ENCODE results near the gene RPS19. TPM values are rescaled to one million over a fixed set of nuclear protein-coding genes. Genes with fewer than 3 reads are reported as not detected.

Gene RPS19
- total RNA-seq, 2 experiments from 2014 or later = 2,342 to 3,204 TPM

GRCh38 chr19:41877916-41878905 lies 18.2 kb downstream of the RPS19 start:
- DNase-seq (no peak), ATAC-seq (no peak)
- Mint-ChIP-seq H3K36me3 (ENCODE audit: low read depth) (peaks cover 2% of the 10 kb centered on the region), H3K27me3 (no peaks in the 10 kb centered on the region), H3K4me3 (peak overlapping the region; percentile 28), H3K27ac (peak overlapping the region; percentile 82), H3K9me3 (ENCODE audit: low read depth) (no peaks in the 10 kb centered on the region), H3K4me1 (peaks cover 63% of the 10 kb centered on the region)
- POLR2A ChIA-PET = no interaction called here
- CTCF ChIA-PET = interaction anchor here (0.6 to 1.5 kb wide), 3 partner anchors 7 to 15 kb away, joined by 3 to 5 read pairs (median 4); no protein-coding TSS in a partner anchor
- intact Hi-C loops (cut with DNase I, micrococcal nuclease) = no loop called here

DNA sequence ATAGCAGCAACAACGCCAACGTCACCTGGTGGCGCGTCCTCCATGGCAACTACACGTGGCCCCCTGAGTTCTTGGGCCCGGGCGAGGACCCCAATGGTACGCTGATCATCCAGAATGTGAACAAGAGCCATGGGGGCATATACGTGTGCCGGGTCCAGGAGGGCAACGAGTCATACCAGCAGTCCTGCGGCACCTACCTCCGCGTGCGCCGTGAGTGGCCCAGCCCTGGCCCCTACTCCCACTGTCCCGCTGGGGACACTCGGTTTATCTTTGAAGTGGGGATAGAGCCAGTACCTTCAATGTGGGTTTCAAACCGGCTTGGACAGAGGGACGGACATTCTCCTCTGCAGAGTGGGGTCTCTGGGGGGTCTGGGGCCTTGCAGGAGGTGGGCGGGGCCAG lies 19.0 kb downstream of the RPS19 start:
- peaks cover 59% of the 10 kb centered on the region for H3K4me1 Mint-ChIP-seq
- intact Hi-C loops (cut with DNase I, micrococcal nuclease) = no loop called here
- H3K27ac Mint-ChIP-seq = no peak overlapping the region
- H3K9me3 Mint-ChIP-seq (ENCODE audit: low read depth) = no peaks in the 10 kb centered on the region
- ATAC-seq (no peak), DNase-seq (no peak)
- H3K4me3 Mint-ChIP-seq = no peak overlapping the region
- no peaks in the 10 kb centered on the region for H3K27me3 Mint-ChIP-seq
- H3K36me3 Mint-ChIP-seq (ENCODE audit: low read depth) = peaks cover 5% of the 10 kb centered on the region
- POLR2A ChIA-PET = no interaction called here
- CTCF ChIA-PET = no interaction called here

DNA sequence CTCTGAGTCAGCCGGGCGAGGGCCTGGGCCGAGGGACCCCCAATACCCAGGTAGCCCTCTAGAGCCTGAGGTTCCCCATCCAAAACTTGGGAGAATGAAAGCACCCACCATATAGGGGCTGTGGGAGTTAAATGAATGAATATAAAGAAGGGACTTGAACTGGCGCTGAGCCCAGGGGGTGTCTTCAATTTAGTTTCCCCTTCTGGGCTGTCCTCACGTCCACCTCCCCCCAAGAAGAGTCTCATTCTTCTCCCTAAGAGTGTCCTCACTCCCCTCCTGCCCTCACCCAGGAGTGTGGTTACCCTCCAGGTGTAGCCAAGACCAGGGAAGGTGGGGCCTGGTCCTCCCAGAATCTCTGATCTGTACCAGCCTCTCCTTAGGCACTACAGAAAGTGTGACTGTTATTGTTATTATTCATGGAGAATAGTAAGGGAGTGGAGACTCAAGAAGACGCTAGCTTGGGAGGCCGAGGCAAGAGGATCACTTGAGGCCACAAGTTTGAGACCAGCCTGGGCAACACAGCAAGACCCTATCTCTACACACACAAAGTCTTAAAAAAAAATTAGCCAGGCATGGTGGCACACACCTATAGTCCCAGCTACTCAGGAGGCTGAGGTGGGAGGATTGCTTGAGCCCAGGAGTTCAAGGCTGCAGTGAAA lies 19.7 kb downstream of the RPS19 start:
- no peak for DNase-seq
- Mint-ChIP-seq H3K9me3 (ENCODE audit: low read depth) (no peaks in the 10 kb centered on the region), H3K27me3 (no peaks in the 10 kb centered on the region), H3K27ac (peak overlapping the region; percentile 47), H3K36me3 (ENCODE audit: low read depth) (peaks cover 12% of the 10 kb centered on the region), H3K4me3 (no peak overlapping the region), H3K4me1 (peaks cover 56% of the 10 kb centered on the region)
- CTCF ChIA-PET = no interaction called here
- intact Hi-C loops (cut with DNase I, micrococcal nuclease) = loop anchor here in 1 of 2 experiments (5.0 to 10.0 kb wide), 3 partner anchors 335 to 527 kb away; partner anchors contain the start of genes DEDD2 and TGFB1
- ATAC-seq = no peak
- POLR2A ChIA-PET = interaction anchor here (0.6 to 1.6 kb wide), 2 partner anchors 66 to 126 kb away, joined by 3 to 4 read pairs; no protein-coding TSS in a partner anchor

DNA sequence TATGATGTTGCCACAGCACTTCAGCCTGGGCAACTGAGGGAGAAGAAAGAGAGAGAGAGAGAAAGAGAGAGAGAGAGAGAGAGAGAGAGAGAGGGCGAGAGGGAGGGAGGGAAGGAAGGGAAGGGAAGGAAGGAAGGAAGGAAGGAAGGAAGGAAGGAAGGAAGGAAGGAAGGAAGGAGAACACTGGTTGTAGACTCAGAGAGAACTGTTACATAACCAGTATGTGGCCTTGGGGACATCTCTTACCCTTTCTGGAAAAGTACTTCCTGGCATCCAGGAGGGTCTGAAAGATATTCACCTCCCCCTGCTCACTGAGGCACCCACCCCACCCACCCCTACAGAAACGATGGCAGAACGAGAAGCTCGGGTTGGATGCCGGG lies 20.3 kb downstream of the RPS19 start:
- ATAC-seq = no peak

DNA sequence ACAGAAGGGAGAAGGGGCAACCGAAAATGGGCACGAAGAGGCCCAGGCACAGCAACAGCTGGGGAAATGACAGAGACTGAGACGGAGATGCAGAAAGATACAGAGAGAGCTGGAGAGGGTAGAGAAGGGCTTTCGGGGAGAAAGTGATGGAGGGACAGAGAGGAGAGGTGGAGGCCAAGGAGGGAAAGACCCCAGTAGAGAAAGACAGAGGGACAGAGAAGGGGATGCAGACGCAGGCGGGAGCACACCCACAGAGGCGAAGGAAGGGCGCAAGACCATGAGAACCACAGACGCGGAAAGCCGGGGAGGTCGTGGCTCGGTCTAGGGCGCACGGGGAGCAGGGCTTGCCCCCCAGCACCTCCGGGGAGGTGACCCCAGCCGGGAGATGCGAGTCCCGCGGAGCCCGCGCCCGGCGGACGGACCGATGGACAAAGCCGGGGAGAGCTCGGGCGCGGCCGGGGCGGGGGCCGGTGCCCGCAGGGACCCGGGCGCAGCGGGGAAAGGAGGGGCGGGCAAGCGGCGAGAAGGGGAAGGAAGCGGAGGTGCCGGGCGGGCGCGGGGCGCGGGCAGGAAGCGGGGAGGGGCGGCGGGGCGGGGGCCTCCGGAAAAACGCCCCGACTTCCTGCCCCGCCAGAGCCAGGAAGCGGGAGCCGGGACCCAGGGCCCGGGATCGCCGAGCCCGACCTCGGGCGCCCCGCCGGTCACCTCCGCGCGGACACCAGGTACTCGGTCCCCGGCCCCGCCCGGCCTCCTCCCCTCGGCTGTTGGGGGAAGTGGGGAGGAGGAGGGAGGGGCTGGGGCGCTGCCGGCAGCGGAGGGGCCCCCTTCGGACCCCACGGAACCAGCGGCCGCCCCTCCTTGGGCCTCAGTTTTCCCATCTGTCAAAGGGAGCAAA lies 22.8 kb downstream of the RPS19 start, which contains the start of gene ARHGEF1:
Gene ARHGEF1 (plus strand): TSS at position 617 of the 895 bp plus-strand sequence. CDS start 4,899 bp downstream, outside the sequence.
- ChIA-PET CTCF (interaction anchor here (0.6 to 8.2 kb wide), 3 partner anchors 11 to 387 kb away, joined by 3 to 62 read pairs (median 3); no protein-coding TSS in a partner anchor), POLR2A (no interaction called here)
- Mint-ChIP-seq H3K4me3 (peak within 1 kb of the TSS; percentile 87), H3K27me3 (no peaks in the 10 kb centered on the region), H3K4me1 (peaks cover 52% of the 10 kb centered on the region), H3K27ac (peak within 1 kb of the TSS; percentile 96), H3K9me3 (ENCODE audit: low read depth) (no peaks in the 10 kb centered on the region), H3K36me3 (ENCODE audit: low read depth) (peaks cover 22% of the 10 kb centered on the region)
- no peak for ATAC-seq
- intact Hi-C loops (cut with DNase I, micrococcal nuclease) = loop anchor here in 1 of 2 experiments (5.0 to 10.0 kb wide), 3 partner anchors 332 to 531 kb away; partner anchors contain the start of genes DEDD2 and TGFB1
- DNase-seq = peak; percentile 73

More for the DNA sequence above, 20.3 kb downstream of the RPS19 start:
- Mint-ChIP-seq H3K27ac (peak overlapping the region; percentile 47), H3K27me3 (no peaks in the 10 kb centered on the region), H3K4me3 (no peak overlapping the region), H3K9me3 (ENCODE audit: low read depth) (no peaks in the 10 kb centered on the region), H3K4me1 (peaks cover 57% of the 10 kb centered on the region), H3K36me3 (ENCODE audit: low read depth) (peaks cover 16% of the 10 kb centered on the region)
- POLR2A ChIA-PET = interaction anchor here (0.6 to 1.6 kb wide), 2 partner anchors 65 to 127 kb away, joined by 3 to 4 read pairs; no protein-coding TSS in a partner anchor
- no peak for DNase-seq
- intact Hi-C loops (cut with DNase I, micrococcal nuclease) = loop anchor here in 1 of 2 experiments (5.0 to 10.0 kb wide), 3 partner anchors 334 to 528 kb away; partner anchors contain the start of genes DEDD2 and TGFB1
- CTCF ChIA-PET = no interaction called here

GRCh38 chr19:41883463-41883820 lies 23.4 kb downstream of the RPS19 start:
- ChIA-PET CTCF (interaction anchor here (1.1 to 8.2 kb wide), 3 partner anchors 11 to 64 kb away, joined by 3 to 62 read pairs (median 5); partner anchors contain the start of gene RPS19), POLR2A (interaction anchor here (1.1 to 1.6 kb wide), 2 partner anchors 10 to 23 kb away, joined by 3 to 5 read pairs; partner anchors contain the start of gene RPS19)
- Mint-ChIP-seq H3K4me1 (peaks cover 52% of the 10 kb centered on the region), H3K4me3 (peak overlapping the region; percentile 68), H3K9me3 (ENCODE audit: low read depth) (no peaks in the 10 kb centered on the region), H3K27me3 (no peaks in the 10 kb centered on the region), H3K27ac (peak overlapping the region; percentile 96), H3K36me3 (ENCODE audit: low read depth) (peaks cover 28% of the 10 kb centered on the region)
- ATAC-seq (no peak), DNase-seq (peak; percentile 32)
- intact Hi-C loops (cut with DNase I, micrococcal nuclease) = loop anchor here in 1 of 2 experiments (5.0 to 10.0 kb wide), 3 partner anchors 331 to 531 kb away; partner anchors contain the start of genes DEDD2 and TGFB1

- ATAC-seq = peak; percentile 75
- Mint-ChIP-seq H3K27ac (peak overlapping the region; percentile 96), H3K36me3 (ENCODE audit: low read depth) (peaks cover 33% of the 10 kb centered on the region), H3K9me3 (ENCODE audit: low read depth) (no peaks in the 10 kb centered on the region), H3K4me1 (peaks cover 54% of the 10 kb centered on the region), H3K27me3 (no peaks in the 10 kb centered on the region), H3K4me3 (peak overlapping the region; percentile 68)
- POLR2A ChIA-PET = interaction anchor here (0.7 to 1.8 kb wide), 6 partner anchors 11 to 75 kb away, joined by 3 to 6 read pairs (median 4); partner anchors contain the start of genes RABAC1 and RPS19
- peak; percentile 94 for DNase-seq
- intact Hi-C loops (cut with DNase I, micrococcal nuclease) = loop anchor here (1.0 to 10.0 kb wide), 6 partner anchors 9 to 532 kb away; partner anchors contain the start of genes DEDD2 (in 1 of the 2) and TGFB1 (in 1 of the 2)
- CTCF ChIA-PET = interaction anchor here (0.6 to 8.2 kb wide), 4 partner anchors 12 to 109 kb away, joined by 3 to 62 read pairs (median 4); partner anchors contain the start of gene RPS19
These were observed 24.0 kb downstream of the RPS19 start for GRCh38 chr19:41883821-41884733.

DNA sequence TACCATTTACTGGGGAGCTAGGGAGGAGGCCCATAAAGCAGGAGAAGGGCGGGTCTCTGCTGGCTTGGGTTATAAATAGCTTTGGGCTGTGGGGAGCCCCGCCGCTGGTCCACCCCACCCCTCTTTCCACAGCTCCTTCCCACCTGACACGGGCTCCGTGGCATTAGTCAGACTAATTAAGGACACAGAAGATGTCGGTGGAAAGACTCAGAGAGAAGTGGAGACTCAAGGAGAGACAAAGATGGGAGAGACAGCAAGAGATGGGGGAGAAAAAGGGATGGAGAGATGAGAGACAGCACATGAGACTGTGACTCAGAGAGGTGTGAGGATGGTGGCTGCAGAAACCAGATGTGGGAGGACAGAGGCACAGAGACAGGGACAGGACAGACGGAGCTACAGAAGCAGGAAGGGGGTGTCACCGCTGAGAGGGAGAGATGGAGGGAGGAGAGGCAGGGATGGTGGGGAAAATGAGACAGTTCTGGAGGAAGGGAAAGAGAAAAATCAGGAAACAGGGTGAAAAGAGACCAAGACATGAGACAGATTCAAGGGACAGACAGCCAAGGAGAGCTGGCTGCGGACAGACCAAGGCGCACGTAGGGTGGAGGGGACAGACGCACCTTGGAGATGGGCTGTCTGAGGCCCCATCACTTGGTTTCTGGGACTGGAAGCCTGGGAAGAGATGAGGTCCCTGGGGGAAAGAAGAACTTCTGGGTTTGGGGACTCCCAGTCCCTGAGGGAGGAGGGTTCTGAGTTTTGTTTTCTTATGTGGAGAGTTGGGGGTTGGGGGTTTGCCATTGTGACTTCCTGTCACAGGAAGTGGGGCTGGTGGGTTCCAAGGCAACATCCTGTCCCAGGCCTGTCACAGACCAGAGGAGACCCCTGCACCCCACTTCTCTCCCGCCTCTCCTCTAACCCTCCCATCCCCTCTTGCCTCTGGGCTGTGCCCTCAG lies 27.0 kb downstream of the RPS19 start:
- DNase-seq = peak; percentile 78
- Mint-ChIP-seq H3K9me3 (ENCODE audit: low read depth) (no peaks in the 10 kb centered on the region), H3K27me3 (no peaks in the 10 kb centered on the region), H3K27ac (peak overlapping the region; percentile 89), H3K4me3 (peak overlapping the region; percentile 68), H3K4me1 (peaks cover 61% of the 10 kb centered on the region), H3K36me3 (ENCODE audit: low read depth) (peaks cover 53% of the 10 kb centered on the region)
- ATAC-seq = peak; percentile 45
- ChIA-PET POLR2A (interaction anchor here (0.6 to 3.6 kb wide), 7 partner anchors 12 to 87 kb away, joined by 4 to 35 read pairs (median 12); partner anchors contain the start of gene RPS19), CTCF (interaction anchor here (0.6 to 8.2 kb wide), 19 partner anchors 10 to 148 kb away, joined by 3 to 62 read pairs (median 4); partner anchors contain the start of genes ERFL and RABAC1)
- intact Hi-C loops (cut with DNase I, micrococcal nuclease) = loop anchor here (1.0 to 10.0 kb wide), 11 partner anchors 14 to 624 kb away; partner anchors contain the start of genes ERFL (in 2 of the 2), RPS19 (in 2 of the 2), DEDD2 (in 1 of the 2) and ZNF574 (in 1 of the 2)

All from activated CD4-positive, alpha-beta T cell treated with anti-CD3 and anti-CD28 coated beads for 36 hours (primary cell).